GM12878 (cell line): ENCODE data around the gene GAS2. TPM values are rescaled to one million over a fixed set of nuclear protein-coding genes. Genes with fewer than 3 reads are reported as not detected.

ENCODE experiments used
- ATAC-seq: fragments of 200-7000 bp; cut with Tn5 transposase; 3 replicates; pipeline ENCODE4 v1.9.1; 2020; ENCODE audit warnings: mild to moderate bottlenecking, moderate library complexity
- BruUV-seq: library from RNA; stranded (reverse); fragments of 400-500 nt; replicated peaks from 2 replicates; lab custom pipeline; 2021; lab: Mats Ljungman, UMichigan
- CTCF ChIA-PET: fragments of 300-600 bp; sonication (Branson Sonifier 250); formaldehyde crosslinking; extraction: SDS; loops from one replicate; lab custom pipeline; 2021; ENCODE audit warnings: inconsistent platforms; lab: Yijun Ruan, JAX
- POLR2A ChIA-PET: fragments of 350-600 bp; formaldehyde crosslinking; extraction: SDS; loops from one replicate; lab custom pipeline; 2021; ENCODE audit warnings: inconsistent platforms; lab: Charles Lee
- RAD21 ChIA-PET: fragments of 300-600 bp; sonication (Branson Sonifier 250); formaldehyde crosslinking; loops from one replicate; lab custom pipeline; 2023; ENCODE audit warnings: antibody characterized with exemption; ENCODE audit not compliant: unreplicated experiment; lab: Charles Lee
- SMC1A ChIA-PET: fragments of 300-600 bp; sonication (Branson Sonifier 250); formaldehyde crosslinking; loops from one replicate; lab custom pipeline; 2023; ENCODE audit not compliant: unreplicated experiment, uncharacterized antibody; lab: Charles Lee
- DNase-seq: peaks from one replicate; pipeline ENCODE4 v3.0.0-alpha.2; 2011; ENCODE audit warnings: low read depth, low spot score
- FAIRE-seq: peaks from 3 replicates; lab custom pipeline; 2011; peaks lifted over from hg19 to GRCh38; lab: Jason Lieb, UNC
- H2AFZ ChIP-seq: 2 replicates; pipeline ENCODE4 v1.6.0; 2011; ENCODE audit warnings: low read depth, low read length, control low read depth; ENCODE audit not compliant: control insufficient read depth
- H3K27ac ChIP-seq: 2 replicates; pipeline ENCODE4 v1.5.1; 2011; ENCODE audit warnings: control low read depth; ENCODE audit not compliant: control insufficient read depth, insufficient read depth
- H3K27me3 ChIP-seq, 2 experiments: replicated peaks in 1 of 2; 2 replicates each; pipeline versions ENCODE4 v1.6.0 to v1.6.1; 2011; ENCODE audit warnings: low read length in 1 of 2; ENCODE audit not compliant: control insufficient read depth in 2 of 2, insufficient read depth in 2 of 2
- H3K36me3 ChIP-seq, 2 experiments: 2 replicates each; pipeline ENCODE4 v1.5.1; 2011; ENCODE audit warnings: low read length in 1 of 2; ENCODE audit not compliant: control insufficient read depth in 2 of 2, insufficient read depth in 2 of 2
- H3K4me1 ChIP-seq: 2 replicates; pipeline ENCODE4 v1.6.1; 2011; ENCODE audit warnings: mild to moderate bottlenecking, low read length, moderate library complexity, mixed read lengths; ENCODE audit not compliant: control insufficient read depth, insufficient read depth
- H3K4me2 ChIP-seq: 2 replicates; pipeline ENCODE4 v1.6.0; 2011; ENCODE audit warnings: control low read depth; ENCODE audit not compliant: control insufficient read depth, insufficient read depth
- H3K4me3 ChIP-seq: fragments of 200-600 bp; sonication (generic); 2 replicates; pipeline ENCODE4 v1.5.1; 2016
- H3K79me2 ChIP-seq: 2 replicates; pipeline ENCODE4 v1.6.0; 2011; ENCODE audit warnings: low read length; ENCODE audit not compliant: control insufficient read depth, insufficient read depth
- H3K9ac ChIP-seq: 2 replicates; pipeline ENCODE4 v1.8.0; 2011; ENCODE audit warnings: low read length, control low read depth, mixed read lengths; ENCODE audit not compliant: control insufficient read depth, insufficient read depth
- H3K9me3 ChIP-seq: replicated peaks from 3 replicates; pipeline ENCODE4 v1.5.1; 2011; ENCODE audit warnings: mild to moderate bottlenecking, low read length; ENCODE audit not compliant: control insufficient read depth, insufficient read depth
- H4K20me1 ChIP-seq: 2 replicates; pipeline ENCODE4 v1.6.0; 2011; ENCODE audit not compliant: control insufficient read depth, insufficient read depth
- EP300 ChIP-seq, 2 experiments: fragments of 150-350 bp in 1 of 2; IDR thresholded peaks; 2 replicates each; pipeline ENCODE4 v1.6.1; 2011 to 2012; ENCODE audit warnings: low read depth in 2 of 2, low read length in 2 of 2, borderline replicate concordance in 1 of 2, improper control_type of control experiment in 1 of 2, inconsistent platforms in 1 of 2; ENCODE audit not compliant: control insufficient read depth in 1 of 2
- ETV6 ChIP-seq, 2 experiments: fragments of 450-650 bp in 1 of 2; IDR thresholded peaks in 1 of 2; conservative IDR thresholded peaks in 1 of 2; 2 replicates each; pipeline ENCODE4 v1.6.1; 2014; ENCODE audit warnings: antibody characterized with exemption in 1 of 2, borderline replicate concordance in 1 of 2, low read depth in 1 of 2, mild to moderate bottlenecking in 1 of 2, moderate library complexity in 1 of 2
- FOXM1 ChIP-seq: IDR thresholded peaks from 2 replicates; pipeline ENCODE4 v1.6.1; 2012; ENCODE audit warnings: low read depth, mild to moderate bottlenecking, inconsistent platforms, low read length, moderate library complexity
- IRF4 ChIP-seq: IDR thresholded peaks from 2 replicates; pipeline ENCODE4 v1.6.1; 2011; ENCODE audit warnings: low read depth, low read length
- JUND ChIP-seq: IDR thresholded peaks from 2 replicates; pipeline ENCODE4 v1.6.1; 2012; ENCODE audit warnings: low read depth, mild to moderate bottlenecking, low read length, improper control_type of control experiment, moderate library complexity
- NR2C2 ChIP-seq: IDR thresholded peaks from 2 replicates; pipeline ENCODE4 v1.6.1; 2011; ENCODE audit warnings: borderline replicate concordance, low read depth; ENCODE audit not compliant: control insufficient read depth, insufficient read length
- NRF1 ChIP-seq: conservative IDR thresholded peaks from 2 replicates; pipeline ENCODE4 v1.6.1; 2011; ENCODE audit warnings: mild to moderate bottlenecking, low read depth, low read length, improper control_type of control experiment
- POLR2A ChIP-seq: IDR thresholded peaks from 2 replicates; pipeline ENCODE4 v1.6.1; 2011; ENCODE audit warnings: low read depth, mild to moderate bottlenecking, low read length
- POLR2AphosphoS2 ChIP-seq: IDR thresholded peaks from 2 replicates; pipeline ENCODE4 v1.6.1; 2011; ENCODE audit warnings: low read depth, mild to moderate bottlenecking, low read length, improper control_type of control experiment, moderate library complexity
- POLR2AphosphoS5 ChIP-seq: IDR thresholded peaks from 2 replicates; pipeline ENCODE4 v1.6.1; 2011; ENCODE audit warnings: mild to moderate bottlenecking, low read length, inconsistent platforms
- RBBP5 ChIP-seq: fragments of 200-600 bp; sonication (generic); conservative IDR thresholded peaks from 2 replicates; pipeline ENCODE4 v1.6.1; 2016
- SMC3 ChIP-seq: IDR thresholded peaks from 2 replicates; pipeline ENCODE4 v1.6.1; 2011; ENCODE audit warnings: low read length, improper control_type of control experiment, borderline replicate concordance
- STAT3 ChIP-seq: IDR thresholded peaks from 2 replicates; pipeline ENCODE4 v1.6.1; 2011; ENCODE audit warnings: low read depth, low read length, improper control_type of control experiment
- TARDBP ChIP-seq: IDR thresholded peaks from 2 replicates; pipeline ENCODE4 v1.6.1; 2016; ENCODE audit warnings: borderline replicate concordance
- TCF3 ChIP-seq: IDR thresholded peaks from 2 replicates; pipeline ENCODE4 v1.6.1; 2012; ENCODE audit warnings: low read depth, mild to moderate bottlenecking, low read length, borderline replicate concordance; ENCODE audit not compliant: insufficient read depth
- YY1 ChIP-seq: IDR thresholded peaks from 2 replicates; pipeline ENCODE4 v1.6.1; 2011; ENCODE audit warnings: low read depth, mild to moderate bottlenecking, low read length
- WGBS: methylation state at CpG from one replicate; pipeline ENCODE4 v1.1.6; 2016; ENCODE audit warnings: low lambda C conversion rate; ENCODE audit not compliant: insufficient replicate concordance, insufficient coverage; ENCODE audit errors: missing lambda C conversion rate; 5-methylcytosine and 5-hydroxymethylcytosine counted together
- in situ Hi-C: fragments of 300-500 bp; cut with MboI; formaldehyde crosslinking; loops from 9 replicates; pipeline ENCODE4 v1.14.3; 2018; ENCODE audit warnings: mixed read lengths
- intact Hi-C: fragments of 100-400 bp; cut with micrococcal nuclease; formaldehyde crosslinking; loops from one replicate; pipeline ENCODE4 v1.14.2; 2022; ENCODE audit not compliant: unreplicated experiment
- polyA plus RNA-seq, 11 experiments: library from polyadenylated mRNA; depleted of rRNA in 4 of 11; unstranded in 6 of 11; stranded (reverse) in 5 of 11; fragments of >200 nt; fragmentation: Nextera tagmentation in 4 of 11; fragmentation: Illumina TruSeq in 1 of 11; extraction: Ambion mirVana in 4 of 11; extraction: Trizol in 1 of 11; gene quantifications; 1 replicate in 1 of 11; 2 replicates in 10 of 11; pipeline versions ENCODE4 v1.2.1 to v1.2.3, GENCODE V29; 2011 to 2016; ENCODE audit warnings: inconsistent platforms in 2 of 11, missing spikeins in 2 of 11, low read depth in 1 of 11
- total RNA-seq, 4 experiments: library from RNA; depleted of rRNA in 3 of 4; stranded (reverse); fragments of >200 nt in 3 of 4; fragmentation: Illumina TruSeq in 1 of 4; extraction: Trizol in 1 of 4; gene quantifications; 2 replicates each; pipeline versions ENCODE4 v1.2.1 to v1.2.3, GENCODE V29; 2013 to 2021

GAS2 gene
- total and polyA plus RNA-seq, 10 of the 15 experiments (the other 5 are each of a cell fraction or from before 2014, with no cell fraction given): 16.4 to 81.4 (median 26.2) TPM

DNA sequence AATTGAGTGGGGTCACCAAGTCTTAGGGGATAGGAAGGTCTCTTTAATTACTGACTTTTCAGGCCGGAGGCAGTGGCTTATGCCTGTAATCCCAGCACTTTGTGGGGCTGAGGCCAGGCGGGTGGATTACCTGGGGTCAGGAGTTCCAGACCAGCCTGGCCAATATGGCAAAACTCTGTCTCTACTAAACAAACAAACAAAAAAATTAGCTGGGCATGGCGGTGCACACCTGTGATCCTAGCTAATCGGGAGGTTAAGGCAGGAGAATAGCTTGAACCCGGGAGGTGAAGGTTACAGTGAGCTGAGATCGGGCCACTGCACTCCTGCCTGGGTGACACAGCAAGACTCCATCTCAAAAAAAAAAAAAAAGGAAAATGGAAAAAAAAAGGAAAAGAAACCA is 39.0 kb upstream of the GAS2 start:
- TF ChIP-seq POLR2AphosphoS5 (no peak), TCF3 (no peak), NRF1 (no peak), EP300 (IDR thresholded peaks at IDR 0.05; ENCODE audit: borderline replicate concordance in 1 of 2, control insufficient read depth in 1 of 2, low read depth in 2 of 2, low read length in 2 of 2) (no peak), POLR2A (no peak), TARDBP (no peak), ETV6 (conservative IDR thresholded peaks at IDR 0.05 in 1 of 2, IDR thresholded peaks at IDR 0.05 in 1 of 2; ENCODE audit: borderline replicate concordance in 1 of 2, low read depth in 1 of 2) (no peak), JUND (no peak), POLR2AphosphoS2 (no peak), IRF4 (no peak), STAT3 (no peak), FOXM1 (no peak), NR2C2 (no peak), YY1 (no peak), RBBP5 (no peak), SMC3 (no peak)
- TF ChIP-seq, all 136 proteins: peak for 0
- Histone ChIP-seq H3K27me3 (no peaks in the 10 kb centered on the region), H4K20me1 (no peaks in the 10 kb centered on the region), H3K4me3 (no peak overlapping the region), H3K4me1 (peaks cover 6% of the 10 kb centered on the region; the same call in 1 of the 2 replicates), H3K27ac (no peak overlapping the region), H2AFZ (no peak overlapping the region), H3K9me3 (no peaks in the 10 kb centered on the region; the same call in 2 of the 3 replicates), H3K36me3 (no peaks in the 10 kb centered on the region), H3K9ac (no peak overlapping the region), H3K4me2 (no peak overlapping the region), H3K79me2 (peaks cover 16% of the 10 kb centered on the region)
- DNase-seq (no peak), FAIRE-seq (no peak), ATAC-seq (no peak)
- no TSS peak for BruUV-seq
- ChIA-PET SMC1A (interaction anchor here (0.8 to 4.0 kb wide), 4 partner anchors 30 to 83 kb away, joined by 3 to 23 read pairs (median 4); partner anchors contain the start of gene GAS2), CTCF (interaction anchor here (0.6 to 1.8 kb wide), 6 partner anchors 19 to 496 kb away, joined by 3 to 9 read pairs (median 3); no protein-coding TSS in a partner anchor), POLR2A (interaction anchor here (0.6 to 2.0 kb wide), 6 partner anchors 15 to 1054 kb away, joined by 3 to 11 read pairs (median 4); partner anchors contain the start of gene GAS2), RAD21 (interaction anchor here (0.6 to 1.4 kb wide), 2 partner anchors 43 to 206 kb away, joined by 3 to 5 read pairs; no protein-coding TSS in a partner anchor)
- WGBS: 99% methylated on average over 6 of the region's 6 CpGs
- in situ Hi-C loops (no loop called here), intact Hi-C loops (loop anchor here (2.0 kb wide), 2 partner anchors 159 to 201 kb away; partner anchors contain the start of gene SVIP)
